Upper lobe of left lung (tissue), 6 donors: Measurements from ENCODE around the gene RIMBP3C. TPM values are rescaled to one million over a fixed set of nuclear protein-coding genes. Genes with fewer than 3 reads are reported as not detected.
"Not testable (repeated sequence)": the region's sequence is repeated elsewhere in the genome, so short reads cannot be mapped to it uniquely, and the experiment has no call there.

Experiments
- ATAC-seq, 2 donors: fragments of 200-7000 bp; cut with Tn5 transposase; one replicate each; pipeline ENCODE4 v1.9.1; 2022; ENCODE audit warnings: mild to moderate bottlenecking in 2 of 2, moderate library complexity in 2 of 2; ENCODE audit not compliant: low FRiP score in 2 of 2
- DNase-seq, 2 donors: peaks; one replicate each; pipeline ENCODE4 v3.0.0-alpha.2; 2019 to 2020
- H3K27ac ChIP-seq, 4 donors: fragments of 200-600 bp; sonication (generic); one replicate each; pipeline ENCODE4 v1.5.1; 2016 to 2019
- H3K27me3 ChIP-seq, 4 donors: fragments of 200-600 bp; sonication (generic); one replicate each; pipeline ENCODE4 v1.5.1; 2017 to 2019
- H3K36me3 ChIP-seq, 4 donors: fragments of 200-600 bp; sonication (generic); one replicate each; pipeline ENCODE4 v1.5.1; 2016 to 2019
- H3K4me1 ChIP-seq, 4 donors: fragments of 200-600 bp; sonication (generic); one replicate each; pipeline ENCODE4 v1.5.1; 2018 to 2019
- H3K4me3 ChIP-seq, 4 donors: fragments of 200-600 bp; sonication (generic); one replicate each; pipeline ENCODE4 v1.5.1; 2017 to 2019; ENCODE audit warnings: mild to moderate bottlenecking in 2 of 4, moderate library complexity in 1 of 4
- H3K9me3 ChIP-seq, 4 donors: fragments of 200-600 bp; sonication (generic); one replicate each; pipeline ENCODE4 v1.5.1; 2018 to 2019
- CTCF ChIP-seq, 6 experiments: fragments of 450-650 bp in 4 of 6; fragments of 200-600 bp in 2 of 6; sonication (generic) in 2 of 6; IDR thresholded peaks; one replicate each; pipeline ENCODE4 v1.5.1; 2016 to 2019; ENCODE audit warnings: antibody characterized with exemption in 6 of 6
- EP300 ChIP-seq, 4 donors: sonication (generic); formaldehyde crosslinking; IDR thresholded peaks; one replicate each; pipeline ENCODE4 v1.5.1; 2017; ENCODE audit warnings: antibody characterized with exemption in 4 of 4, control low read depth in 2 of 4
- POLR2A ChIP-seq, 4 donors: fragments of 450-650 bp; IDR thresholded peaks; one replicate each; pipeline ENCODE4 v1.5.1; 2016 to 2017; ENCODE audit warnings: antibody characterized with exemption in 4 of 4, mild to moderate bottlenecking in 2 of 4
- POLR2AphosphoS5 ChIP-seq, 2 donors: sonication (generic); formaldehyde crosslinking; IDR thresholded peaks; one replicate each; pipeline ENCODE4 v1.5.1; 2017; ENCODE audit warnings: antibody characterized with exemption in 2 of 2
- WGBS, 2 donors: methylation state at CpG; one replicate each; pipeline ENCODE4 v1.1.5; 2017 to 2018; 5-methylcytosine and 5-hydroxymethylcytosine counted together
- total RNA-seq, 6 donors: library from RNA; depleted of rRNA in 4 of 6; stranded (reverse); fragments of >200 nt in 4 of 6; gene quantifications; one replicate each; pipeline versions ENCODE4 v1.1.0 to v1.2.1, GENCODE V29; 2016 to 2021
- donor health status: DM: no; HTN: no; CAD: no; lungs with moderate emphysema.
- donor health status: DM: no; HTN: yes; CAD: no; lungs with severe emphysema.

RIMBP3C gene
- 1 to 10 TPM in 1 of 6 donors, under 1 TPM in 4, not detected in 1; 0.10 to 1.0 (median 0.57) TPM for total RNA-seq

- not testable (repeated sequence) for H3K9me3 ChIP-seq, H3K27ac ChIP-seq, H3K4me1 ChIP-seq, H3K4me3 ChIP-seq, ATAC-seq, DNase-seq, H3K27me3 ChIP-seq, H3K36me3 ChIP-seq
- WGBS, 2 donors: no CpG with 5 or more reads among the region's 4 CpGs
These were observed at the start of gene RIMBP3C for GRCh38 chr22:21551361-21551760. RIMBP3C (minus strand) TSS chr22:21551461; CDS start chr22:21550976, 485 bp downstream.

- peaks cover 0 to 6% (median 2%) of the 10 kb centered on the region in 4 donors for H3K4me1 ChIP-seq
- ATAC-seq (no peak), DNase-seq (no peak)
- H3K27ac ChIP-seq: no peak overlapping the region
- WGBS, 2 donors: 85% methylated on average over 6 of the region's 6 CpGs
- no peak overlapping the region for H3K4me3 ChIP-seq
- H3K9me3 ChIP-seq: no peaks in the 10 kb centered on the region
- H3K27me3 ChIP-seq: no peaks in the 10 kb centered on the region
- peaks cover 6 to 29% (median 18%) of the 10 kb centered on the region in 4 donors for H3K36me3 ChIP-seq
- no peak for TF ChIP-seq EP300 (IDR thresholded peaks at IDR 0.05)
These were observed 48.0 kb upstream of the RIMBP3C start for GRCh38 chr22:21599053-21599893.

GRCh38 chr22:21598302-21598701 is 47.0 kb upstream of the RIMBP3C start:
- Histone ChIP-seq H3K4me1 (peaks cover 0 to 7% (median 2%) of the 10 kb centered on the region in 4 donors), H3K4me3 (no peak overlapping the region), H3K36me3 (peaks cover 11 to 39% (median 27%) of the 10 kb centered on the region in 4 donors), H3K27ac (no peak overlapping the region), H3K27me3 (no peaks in the 10 kb centered on the region), H3K9me3 (no peaks in the 10 kb centered on the region)
- 87 to 90% methylated on average over 3 of the region's 3 CpGs for WGBS, 2 donors
- TF ChIP-seq CTCF (IDR thresholded peaks at IDR 0.05): no peak
- no peak for TF ChIP-seq POLR2A (IDR thresholded peaks at IDR 0.05)
- no peak for TF ChIP-seq EP300 (IDR thresholded peaks at IDR 0.05)
- TF ChIP-seq POLR2AphosphoS5 (IDR thresholded peaks at IDR 0.05): no peak
- ATAC-seq (no peak), DNase-seq (no peak)

GRCh38 chr22:21596356-21597135 is 45.3 kb upstream of the RIMBP3C start:
- H3K9me3 ChIP-seq, H3K4me3 ChIP-seq, ATAC-seq, H3K27me3 ChIP-seq, H3K27ac ChIP-seq, DNase-seq: not testable (repeated sequence)
- H3K4me1 ChIP-seq: peaks cover 7 to 17% (median 10%) of the 10 kb centered on the region in 4 donors
- peaks cover 17 to 43% (median 34%) of the 10 kb centered on the region in 4 donors for H3K36me3 ChIP-seq
- 91 to 95% methylated on average over 13 of the region's 13 CpGs for WGBS, 2 donors

- H3K36me3 ChIP-seq: peaks cover 17 to 43% (median 34%) of the 10 kb centered on the region in 4 donors
- no peak overlapping the region for H3K27ac ChIP-seq
- peaks cover 18 to 30% (median 21%) of the 10 kb centered on the region in 4 donors for H3K4me1 ChIP-seq
- DNase-seq (no peak), ATAC-seq (no peak)
- no peaks in the 10 kb centered on the region for H3K9me3 ChIP-seq
- no peak for TF ChIP-seq CTCF (IDR thresholded peaks at IDR 0.05)
- TF ChIP-seq POLR2A (IDR thresholded peaks at IDR 0.05): no peak
- TF ChIP-seq POLR2AphosphoS5 (IDR thresholded peaks at IDR 0.05): no peak
- TF ChIP-seq EP300 (IDR thresholded peaks at IDR 0.05): no peak
- no peaks in the 10 kb centered on the region for H3K27me3 ChIP-seq
- no peak overlapping the region for H3K4me3 ChIP-seq
- 65 to 83% methylated on average over 3 to 5 of the region's 5 CpGs for WGBS, 2 donors
These were observed 43.7 kb upstream of the RIMBP3C start for GRCh38 chr22:21594865-21595452.
